CD4-positive, alpha-beta T cell treated with Interleukin-10 for 1 hour (primary cell): Measurements from ENCODE around the gene C6orf47.
A peak's percentile ranks its signal among the peaks of the same experiment; 100 is the strongest.

Experiments used
- DNase-seq: peaks from one replicate; pipeline ENCODE4 v3.0.0-alpha.2; 2020

Gene C6orf47

DNA sequence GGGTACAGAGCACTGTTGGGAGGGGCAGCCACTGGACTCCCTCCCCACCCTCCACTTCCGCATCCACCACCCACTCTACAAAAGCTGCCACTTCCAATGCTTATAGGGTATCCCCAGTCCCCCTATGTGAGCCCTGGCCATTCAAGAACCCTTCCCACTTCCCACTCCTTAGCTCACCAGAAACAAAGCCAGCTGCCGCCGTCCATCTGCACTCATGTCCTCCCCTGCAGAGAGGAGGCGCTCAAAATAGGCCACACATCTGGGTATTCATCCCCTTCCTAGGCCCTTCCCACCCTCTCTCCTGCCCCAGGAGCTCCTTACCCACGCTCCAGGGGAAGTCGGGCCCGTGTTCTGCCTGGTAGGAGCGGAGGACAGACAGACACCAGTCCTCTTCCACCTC is 26.7 kb upstream of the C6orf47 start:
- DNase-seq, result no peak

DNA sequence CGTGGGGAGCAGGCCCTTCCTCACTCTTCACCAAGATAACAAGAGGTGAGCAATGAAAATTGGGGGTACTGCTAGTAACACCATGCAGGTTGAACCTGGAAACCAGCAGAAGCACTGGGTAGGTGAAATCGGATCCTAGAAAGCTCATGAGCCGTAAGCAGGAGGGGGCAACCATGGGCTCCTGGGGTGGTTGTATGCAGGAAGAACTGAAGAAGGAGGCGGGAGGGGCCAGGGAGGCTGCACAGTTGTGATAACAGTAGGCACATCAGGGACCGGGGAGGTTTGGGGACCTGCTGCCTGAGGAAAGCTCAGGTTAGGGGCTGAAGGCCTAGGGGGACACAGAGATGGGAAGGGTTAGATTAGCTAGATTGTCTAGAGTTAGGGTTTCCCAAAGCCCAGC is 25.9 kb upstream of the C6orf47 start:
- DNase-seq, result no peak

DNA sequence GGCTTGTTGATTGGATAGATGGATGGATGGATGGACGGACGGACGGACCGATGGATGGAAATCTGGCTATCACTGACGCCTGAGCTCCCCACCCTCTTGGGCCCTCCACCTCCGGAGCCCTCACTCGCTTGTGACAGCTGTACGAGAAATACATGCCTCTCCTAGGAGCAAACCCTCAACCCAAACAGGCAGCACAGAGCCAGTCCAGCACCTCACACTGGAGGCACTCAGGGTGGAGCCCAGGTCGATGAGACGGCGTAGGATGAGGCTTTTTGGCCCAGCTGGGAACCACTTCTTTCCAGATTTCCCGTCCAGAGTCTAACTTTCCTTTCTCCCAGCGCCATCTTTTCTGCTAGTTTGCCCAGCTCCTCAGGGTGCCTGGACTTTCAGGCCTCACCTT is 23.0 kb upstream of the C6orf47 start:
- DNase-seq, result no peak

DNA sequence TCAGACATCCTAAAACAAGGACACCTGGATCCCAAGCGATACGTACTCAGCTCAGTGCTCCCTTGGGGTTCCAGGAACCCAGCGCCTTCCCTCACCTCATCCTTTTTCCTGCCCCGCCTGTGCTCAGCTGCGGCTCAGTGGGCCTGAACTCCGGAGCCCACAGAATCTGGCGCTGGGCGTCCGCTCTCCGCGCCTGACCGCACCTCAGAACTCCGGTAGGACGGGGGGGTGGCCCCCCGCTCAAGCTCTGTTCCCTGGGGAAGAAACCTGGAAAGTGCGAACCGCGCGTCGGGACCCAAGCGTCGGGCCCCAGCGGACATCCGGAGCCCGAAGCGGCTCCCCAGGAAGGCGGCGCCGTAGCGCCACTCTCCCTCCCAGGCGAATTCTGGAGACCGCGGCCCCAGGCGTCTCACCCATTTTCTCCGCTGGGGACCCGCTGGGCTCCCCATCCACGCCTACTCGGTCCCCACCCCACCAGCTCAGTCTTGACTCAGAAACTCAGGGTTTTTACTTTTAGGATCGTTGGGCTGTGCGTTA is 20.6 kb upstream of the C6orf47 start:
- DNase-seq, result peak; percentile 45

DNA sequence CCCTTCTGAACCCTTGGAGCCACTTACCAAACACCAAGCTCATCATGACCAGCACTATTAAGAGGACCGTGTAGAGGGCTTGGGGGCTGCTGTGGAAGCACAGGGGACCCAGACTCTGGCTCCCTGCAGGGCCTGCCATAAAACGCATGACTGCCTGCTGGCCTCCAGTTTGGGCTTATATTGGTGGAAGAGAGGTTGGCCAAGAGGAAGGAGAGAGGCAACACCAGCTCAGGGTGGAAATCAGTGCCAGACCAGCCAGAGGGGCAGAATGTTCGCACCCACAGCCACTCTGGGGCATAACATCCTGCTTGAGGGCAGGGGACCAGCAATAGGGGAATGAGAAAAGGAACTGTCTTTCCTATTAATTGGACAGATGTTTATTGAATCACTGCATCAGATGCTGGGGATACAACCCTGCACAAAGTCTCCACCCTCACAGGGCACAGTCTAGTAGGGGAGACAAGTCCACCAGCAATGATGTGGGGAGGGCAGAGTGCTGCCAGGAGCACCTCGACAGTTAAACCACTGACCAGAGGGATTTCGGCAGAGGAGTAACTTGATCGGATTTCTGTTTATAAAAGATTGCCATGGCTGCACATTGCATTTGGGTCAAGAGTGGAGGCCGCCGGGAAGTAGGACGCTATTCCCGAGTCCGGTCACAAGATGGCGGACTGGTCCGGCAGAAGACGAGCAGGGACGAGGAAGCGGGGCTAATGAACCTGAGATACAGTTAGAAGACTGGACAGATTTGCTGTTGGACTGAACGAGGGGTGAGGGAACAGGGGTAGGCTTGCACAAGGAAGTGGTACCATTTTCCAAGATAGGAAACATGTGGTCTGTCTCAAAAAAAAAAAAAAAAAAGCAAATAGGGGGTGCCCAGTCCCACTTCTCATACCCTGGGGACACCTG is 19.9 kb upstream of the C6orf47 start, which contains the start of gene LY6G5C:
Gene LY6G5C, minus strand, starts transcription at position 842 of the 909 bp plus-strand sequence. Its CDS starts 694 bp downstream, at position 148.
- DNase-seq, result peak; percentile 81

DNA sequence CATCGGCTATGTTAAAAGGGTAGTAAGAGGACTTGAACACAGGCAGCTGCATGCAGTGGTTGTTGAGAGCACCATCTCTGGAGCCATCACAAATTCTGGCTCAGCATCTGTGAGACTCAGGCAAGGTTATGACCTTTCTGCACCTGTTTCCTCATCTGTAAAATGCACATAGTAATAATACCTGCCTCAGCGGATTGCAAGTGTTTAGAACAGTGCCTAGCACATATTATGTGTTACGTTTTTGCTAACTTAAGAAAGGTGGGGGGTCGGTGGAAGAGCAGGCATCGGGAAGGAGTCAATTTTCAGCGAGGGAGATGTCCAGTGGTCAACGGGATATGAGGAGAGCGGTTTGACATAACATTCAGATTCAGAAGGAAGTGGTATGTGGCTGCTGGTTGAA is 17.4 kb upstream of the C6orf47 start:
- DNase-seq, result no peak

DNA sequence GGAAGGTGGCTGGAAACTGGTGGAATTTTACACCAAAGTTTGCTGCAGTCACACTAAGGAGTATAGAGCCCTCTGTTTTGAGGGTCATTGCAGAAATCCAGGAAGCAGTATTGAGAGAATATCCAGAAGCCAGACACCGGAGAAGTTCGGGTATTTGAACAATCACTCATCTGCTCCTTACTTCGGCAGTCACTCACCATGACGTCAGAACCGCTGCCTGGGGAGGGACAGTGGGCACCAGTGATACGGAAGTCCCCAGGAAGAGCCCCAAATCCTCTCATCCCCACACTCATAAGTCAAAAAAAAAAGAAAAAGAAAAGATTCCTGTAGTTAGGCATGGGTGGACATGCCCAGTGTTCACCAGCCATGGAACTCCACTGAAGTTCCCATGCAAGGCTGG is 16.3 kb upstream of the C6orf47 start:
- no peak for DNase-seq

DNA sequence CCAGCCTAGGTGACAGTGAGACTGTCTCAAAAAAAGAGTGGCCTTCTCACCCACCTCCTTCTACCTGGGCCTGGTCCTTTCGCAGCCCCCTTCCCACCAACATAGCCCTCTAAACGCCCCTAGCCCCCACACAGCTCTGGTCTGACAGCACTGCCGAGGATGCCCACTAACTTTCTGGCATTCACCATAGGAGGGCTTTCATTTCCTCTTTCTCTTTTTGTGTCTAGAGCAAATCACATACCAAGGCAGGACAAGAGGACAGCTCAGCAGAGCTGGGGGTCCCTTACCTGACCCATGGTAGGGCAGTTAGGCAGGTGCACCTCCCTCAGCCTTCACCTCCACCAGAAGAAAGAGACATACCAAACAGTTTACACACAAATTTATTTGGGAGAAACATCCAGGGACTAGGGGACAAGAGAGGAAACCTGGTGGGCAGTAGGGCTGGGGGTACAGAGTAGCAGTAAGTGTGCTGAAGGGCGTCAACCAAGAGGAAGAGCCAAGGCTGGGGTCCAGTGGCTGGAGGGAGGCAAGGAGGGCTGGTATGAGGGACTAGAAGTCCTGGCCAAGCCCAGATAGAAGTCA is 15.8 kb upstream of the C6orf47 start:
- DNase-seq, result no peak

DNA sequence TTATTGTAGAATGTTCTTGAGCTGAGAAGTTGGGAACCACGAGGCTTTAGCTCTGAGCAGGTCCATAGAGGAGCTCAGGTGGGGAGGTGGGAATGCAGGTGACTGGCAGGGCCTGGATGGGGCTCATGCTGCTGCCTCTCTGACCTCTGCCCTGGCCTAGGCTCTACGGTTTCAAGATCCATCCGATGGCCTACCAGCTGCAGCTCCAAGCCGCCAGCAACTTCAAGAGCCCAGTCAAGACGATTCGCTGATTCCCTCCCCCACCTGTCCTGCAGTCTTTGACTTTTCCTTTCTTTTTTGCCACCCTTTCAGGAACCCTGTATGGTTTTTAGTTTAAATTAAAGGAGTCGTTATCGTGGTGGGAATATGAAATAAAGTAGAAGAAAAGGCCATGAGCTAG is 9.1 kb upstream of the C6orf47 start, which contains the start of gene LY6G5B:
Gene LY6G5B, plus strand, starts transcription at position 301 of the 400 bp plus-strand sequence. CDS start 975 bp downstream, outside the sequence.
- no peak for DNase-seq

DNA sequence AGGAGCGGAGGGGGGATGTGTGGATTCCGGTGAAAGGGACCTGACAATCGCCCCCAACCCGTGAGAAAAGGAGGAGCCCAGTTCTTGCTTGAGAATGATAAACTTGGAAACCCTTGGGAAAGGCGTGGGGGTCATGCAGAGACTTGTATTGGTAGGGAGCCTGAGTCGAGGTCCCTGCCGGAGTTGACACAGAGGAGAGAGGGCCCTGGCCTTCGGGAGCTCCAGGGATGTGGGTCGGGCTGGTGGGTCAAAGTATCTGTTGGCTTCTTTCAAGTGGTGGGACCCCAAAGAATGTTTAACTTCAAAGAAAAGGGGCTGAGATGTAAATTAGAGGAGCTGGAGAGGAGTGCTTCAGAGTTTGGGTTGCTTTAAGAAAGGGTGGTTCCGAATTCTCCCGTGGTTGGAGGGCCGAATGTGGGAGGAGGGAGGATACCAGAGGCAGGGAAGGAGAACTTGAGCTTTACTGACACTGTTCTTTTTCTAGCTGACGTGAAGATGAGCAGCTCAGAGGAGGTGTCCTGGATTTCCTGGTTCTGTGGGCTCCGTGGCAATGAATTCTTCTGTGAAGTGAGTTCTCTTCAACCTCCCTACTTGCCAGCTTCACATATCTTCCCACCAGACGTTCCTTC is 5.9 kb upstream of the C6orf47 start:
- DNase-seq, result no peak

DNA sequence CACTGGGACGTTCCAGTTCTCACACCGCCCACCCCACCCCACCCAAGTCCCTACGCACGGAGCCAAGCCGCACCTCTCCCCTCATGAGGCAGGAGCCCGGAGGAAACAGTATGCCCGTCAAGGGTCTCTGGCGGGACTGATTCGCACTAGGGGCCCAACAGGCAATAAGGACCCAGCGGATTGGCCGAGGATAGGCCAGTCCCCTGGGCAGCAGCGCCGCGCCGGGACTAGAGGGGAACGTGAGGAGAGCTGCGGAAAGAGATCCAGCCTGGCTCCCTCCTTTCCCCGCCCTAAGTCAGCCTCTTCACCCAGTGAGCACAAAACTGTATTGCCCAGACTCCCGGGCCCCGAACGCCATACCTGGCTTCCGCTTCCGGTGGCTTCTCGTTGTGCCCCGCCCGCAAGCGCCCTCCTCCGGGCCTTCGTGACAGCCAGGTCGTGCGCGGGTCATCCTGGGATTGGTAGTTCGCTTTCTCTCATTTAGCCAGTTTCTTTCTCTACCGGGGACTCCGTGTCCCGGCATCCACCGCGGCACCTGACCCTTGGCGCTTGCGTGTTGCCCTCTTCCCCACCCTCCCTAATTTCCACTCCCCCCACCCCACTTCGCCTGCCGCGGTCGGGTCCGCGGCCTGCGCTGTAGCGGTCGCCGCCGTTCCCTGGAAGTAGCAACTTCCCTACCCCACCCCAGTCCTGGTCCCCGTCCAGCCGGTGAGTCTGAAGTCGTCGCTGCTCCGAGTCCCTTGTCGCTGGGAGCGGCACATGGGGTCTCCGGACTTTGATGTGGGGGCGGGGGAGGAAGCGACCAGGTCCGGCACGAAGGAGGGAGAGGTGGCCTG is 5.1 kb upstream of the C6orf47 start, which contains the start of gene CSNK2B:
Gene CSNK2B, plus strand, starts transcription at position 580 of the 836 bp plus-strand sequence. CDS start 752 bp downstream, outside the sequence.
- DNase-seq, result peak; percentile 98

DNA sequence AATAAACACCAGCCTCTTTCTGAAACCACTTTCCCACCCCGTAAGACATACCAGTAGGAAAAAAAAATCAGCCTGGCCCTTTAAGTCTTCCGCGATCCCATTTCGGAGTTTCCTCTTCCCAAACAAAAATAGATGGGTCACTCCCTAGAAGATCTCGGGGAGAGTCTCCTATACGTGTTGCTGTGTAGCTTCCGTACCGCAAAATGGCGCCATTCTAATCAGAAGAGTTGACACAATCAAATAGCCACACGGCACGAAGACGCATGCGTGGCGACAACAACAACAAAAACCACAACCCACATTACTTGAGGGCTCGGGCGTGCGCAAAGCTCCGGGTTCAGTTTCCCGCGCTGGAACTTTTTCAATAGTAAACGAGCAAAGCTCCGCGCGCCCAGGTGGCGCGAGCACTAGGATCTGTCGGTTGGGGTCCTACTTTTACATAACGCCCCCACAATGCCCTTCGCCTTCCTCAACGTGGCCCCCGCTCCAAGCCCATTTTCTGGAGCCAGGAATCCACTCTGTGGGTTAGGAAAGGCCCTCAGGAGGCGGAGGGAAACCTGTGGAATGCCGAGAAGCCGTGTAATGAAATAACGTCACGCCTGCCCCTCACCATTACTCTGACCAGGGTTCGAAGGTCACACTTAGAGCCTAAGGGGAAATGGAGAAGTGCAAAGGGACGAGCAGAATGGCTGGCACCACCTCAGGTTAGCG is 4.4 kb upstream of the C6orf47 start, which contains the start of gene GPANK1:
Gene GPANK1, minus strand, starts transcription at position 208 of the 711 bp plus-strand sequence. CDS start 519 bp downstream, outside the sequence.
- DNase-seq, result peak; percentile 94

DNA sequence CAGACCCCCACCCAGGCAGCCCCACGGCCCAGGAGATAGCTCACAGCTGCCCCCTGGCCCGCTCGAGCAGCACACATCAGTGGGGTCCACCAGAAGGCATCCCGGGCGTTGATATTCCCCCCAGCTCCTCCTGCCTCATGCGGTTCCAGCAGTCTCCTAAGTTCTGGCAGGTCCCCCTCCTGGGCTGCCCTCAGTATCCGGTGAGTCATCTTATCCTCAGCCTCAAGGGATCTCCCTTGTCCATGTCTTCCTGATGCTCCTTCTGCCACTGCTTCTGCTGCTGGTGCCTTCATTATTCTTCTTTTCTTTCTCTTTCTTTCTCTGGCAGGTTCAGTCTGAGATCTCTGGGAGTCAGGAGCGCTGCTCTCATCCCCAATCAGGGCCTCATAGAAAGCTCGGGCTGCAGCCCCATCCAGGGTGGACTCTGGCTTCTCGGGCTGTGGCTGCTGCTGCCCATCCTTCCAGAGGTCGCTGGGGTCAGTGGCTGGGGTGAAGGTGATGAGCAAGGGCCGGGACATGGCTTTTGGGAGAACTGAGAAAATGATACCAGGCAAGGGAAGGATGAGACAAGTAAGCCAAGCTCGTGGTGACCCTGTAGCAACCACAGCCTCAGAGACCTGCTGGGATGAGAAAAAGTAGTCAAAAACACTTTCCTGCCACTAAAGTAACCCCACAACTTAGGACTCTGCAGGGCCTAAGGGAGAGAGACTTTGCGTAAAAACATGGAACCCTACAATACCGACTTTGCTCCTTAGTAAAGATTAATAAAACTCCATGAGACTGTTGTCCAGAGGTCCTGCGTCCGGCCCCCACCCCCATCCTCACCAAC is 3.6 kb upstream of the C6orf47 start:
- DNase-seq, result no peak

DNA sequence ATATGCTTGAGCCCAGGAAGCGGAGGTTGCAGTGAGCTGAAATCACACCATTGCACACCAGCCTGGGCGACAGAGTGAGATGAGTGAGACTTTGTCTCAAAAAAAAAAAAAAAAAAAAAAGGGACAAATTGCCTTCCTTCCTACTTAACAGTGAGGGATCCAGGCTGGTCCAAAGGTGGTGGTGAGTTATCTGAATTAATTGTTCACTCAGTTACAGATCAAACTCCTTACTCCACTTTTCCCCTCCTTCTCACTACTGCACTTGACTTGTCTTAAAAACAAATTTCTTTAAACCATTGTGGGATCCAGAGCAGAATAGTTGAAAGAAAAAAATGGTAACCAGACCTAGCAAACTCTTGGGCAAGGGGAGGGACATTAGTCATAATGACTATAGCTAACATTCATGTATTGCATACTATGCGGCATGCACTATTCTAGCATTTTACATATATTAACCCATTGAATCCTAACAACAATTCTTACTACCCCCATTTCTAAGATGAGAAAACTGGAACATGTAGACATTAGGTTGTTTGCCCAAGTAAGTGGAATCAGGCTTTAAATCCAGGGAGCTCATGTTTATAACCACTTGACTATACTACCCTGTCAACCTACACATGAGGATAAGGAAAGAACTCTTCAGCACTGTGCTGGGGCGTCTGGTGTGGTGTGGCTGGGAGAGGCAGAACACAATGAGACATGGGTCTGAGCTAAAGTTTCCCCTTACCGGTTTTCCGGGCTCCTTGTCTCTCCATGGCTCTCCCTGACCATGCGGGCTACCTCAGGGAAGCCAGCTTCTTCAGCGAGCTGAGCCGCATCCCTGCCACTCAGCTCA is 2.8 kb upstream of the C6orf47 start:
- no peak for DNase-seq

DNA sequence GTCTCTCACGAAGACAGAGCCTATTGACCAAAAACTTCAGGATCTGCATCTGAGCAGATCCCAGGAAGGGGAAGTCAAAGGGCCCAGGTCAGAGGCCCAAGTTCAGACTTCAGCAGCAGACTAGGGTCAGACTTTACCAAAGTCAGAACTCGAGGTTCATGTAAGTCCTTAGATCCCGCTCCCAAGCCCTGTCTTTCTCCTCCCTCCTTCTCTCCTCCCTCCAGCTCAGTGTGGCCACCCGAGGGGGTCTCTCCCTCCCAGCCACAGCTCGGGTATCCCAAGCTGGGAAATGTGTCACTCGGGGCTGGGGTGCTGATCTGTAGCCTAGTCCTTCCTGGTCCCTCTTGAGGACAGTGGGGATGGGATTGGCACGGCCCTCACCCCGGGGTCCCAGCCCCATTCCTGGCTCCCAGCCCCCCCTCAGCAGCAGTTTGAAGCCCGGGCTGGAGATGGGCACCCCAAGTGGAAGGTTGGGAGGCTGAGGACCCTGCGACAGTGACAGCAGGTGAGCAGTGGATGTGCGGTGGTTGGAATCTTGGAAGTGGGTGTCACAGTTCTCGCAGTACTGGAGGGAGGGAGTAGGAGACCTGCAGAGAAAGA is 1.6 kb upstream of the C6orf47 start:
- DNase-seq, result no peak

DNA sequence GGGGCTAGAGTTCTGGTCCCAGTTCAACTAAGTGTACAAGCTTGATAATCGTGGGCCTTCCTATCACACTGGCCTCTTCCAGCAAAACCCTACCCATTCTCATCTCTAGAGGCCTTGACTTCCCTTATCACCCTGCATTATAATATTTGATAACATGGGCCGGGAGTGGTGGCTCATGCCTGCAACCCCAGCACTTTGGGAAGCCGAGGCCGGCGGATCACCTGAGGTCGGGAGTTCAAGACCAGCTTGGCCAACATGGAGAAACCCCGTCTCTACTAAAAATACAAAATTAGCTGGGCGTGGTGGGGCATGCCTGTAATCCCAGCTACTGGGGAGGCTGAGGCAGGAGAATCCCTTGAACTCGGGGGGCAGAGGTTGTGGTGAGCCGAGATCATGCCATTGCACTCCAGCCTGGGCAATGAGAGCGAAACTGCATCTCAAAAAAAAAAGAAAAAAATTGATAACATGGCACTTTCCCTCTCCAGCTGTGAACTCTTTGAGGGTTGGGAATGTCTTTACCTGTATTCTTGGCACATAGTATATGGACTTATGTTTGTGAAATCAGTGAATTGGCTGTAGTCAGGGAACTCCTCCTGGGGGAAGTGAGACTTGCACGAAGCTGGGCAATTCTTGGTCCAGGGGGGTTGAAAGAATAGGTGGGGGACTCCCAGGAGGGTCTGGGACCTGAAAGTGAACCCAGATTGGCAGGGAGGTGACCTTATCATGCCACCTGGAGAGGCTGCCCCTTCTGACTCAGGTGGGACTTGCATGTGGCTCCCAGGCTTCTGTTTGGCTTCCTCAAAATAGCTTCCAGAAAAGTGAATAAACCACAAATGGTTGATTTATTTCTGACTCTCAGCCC is 915 bp upstream of the C6orf47 start:
- DNase-seq, result no peak

DNA sequence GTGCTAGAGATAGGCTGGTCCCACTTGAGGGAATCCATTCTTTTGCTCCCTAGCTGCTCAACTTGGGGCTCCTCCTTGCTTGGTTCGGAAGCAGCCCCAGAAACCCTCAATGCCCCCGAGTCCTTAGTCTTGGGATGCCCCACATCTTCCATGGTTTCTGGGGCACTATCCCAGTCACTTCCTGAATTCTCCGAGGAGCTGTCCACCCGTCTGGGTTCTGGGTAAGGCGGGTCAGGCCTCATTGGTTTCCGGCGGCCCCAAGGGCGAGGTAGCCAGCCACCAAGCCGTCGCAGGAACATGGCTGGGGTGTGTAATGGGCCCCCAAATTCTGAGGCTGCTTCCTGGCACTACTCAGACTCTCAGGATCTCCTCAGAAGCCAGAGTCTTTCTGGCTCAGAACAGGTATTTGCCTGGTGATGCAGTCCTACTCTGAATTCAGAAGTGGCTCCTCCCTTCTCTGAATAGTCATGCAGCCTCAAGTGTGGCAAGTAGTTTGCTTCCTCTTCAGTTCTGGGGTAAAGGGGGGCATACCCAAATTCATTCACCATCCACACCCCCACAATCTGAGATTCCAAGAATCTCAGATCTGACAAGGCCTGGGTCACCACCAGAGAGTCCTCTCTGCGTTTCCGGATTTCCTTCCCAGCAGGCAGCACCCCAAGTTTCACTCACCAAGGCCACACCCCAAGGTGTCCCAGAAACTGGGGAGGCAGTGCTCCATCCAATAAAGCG is 763 bp downstream of the C6orf47 start:
- DNase-seq, result peak; percentile 47
